Esophagus muscularis mucosa (tissue), 4 donors: ENCODE measurements around the gene XRN1. TPM values are rescaled to one million over a fixed set of nuclear protein-coding genes. Genes with fewer than 3 reads are reported as not detected.
"Not testable (repeated sequence)": the region's sequence is repeated elsewhere in the genome, so short reads cannot be mapped to it uniquely, and the experiment has no call there.

Experiments used
- DNase-seq: peaks from one replicate; pipeline ENCODE4 v3.0.0-alpha.2; 2017; ENCODE audit errors: extremely low spot score
- H3K27ac ChIP-seq, 4 donors: fragments of 200-600 bp; sonication (generic); replicated peaks in 1 of 4; 1 replicate in 3 of 4; 2 replicates in 1 of 4; pipeline ENCODE4 v1.5.1; 2016 to 2019; ENCODE audit warnings: mild to moderate bottlenecking in 1 of 4
- H3K27me3 ChIP-seq, 4 donors: fragments of 200-600 bp; sonication (generic); one replicate each; pipeline versions ENCODE4 v1.5.1 to v1.6.0; 2016 to 2019
- H3K36me3 ChIP-seq, 4 donors: fragments of 200-600 bp; sonication (generic); one replicate each; pipeline ENCODE4 v1.5.1; 2016 to 2019
- H3K4me1 ChIP-seq, 4 donors: fragments of 200-600 bp; sonication (generic); one replicate each; pipeline ENCODE4 v1.5.1; 2016 to 2019
- H3K4me3 ChIP-seq, 4 donors: fragments of 200-600 bp; sonication (generic); 1 replicate in 2 of 4; 2 replicates in 2 of 4; pipeline ENCODE4 v1.5.1; 2016 to 2019; ENCODE audit warnings: mild to moderate bottlenecking in 4 of 4, moderate library complexity in 1 of 4
- H3K9me3 ChIP-seq, 4 donors: fragments of 200-600 bp; sonication (generic); 1 replicate in 3 of 4; 2 replicates in 1 of 4; pipeline ENCODE4 v1.5.1; 2016 to 2019
- CTCF ChIP-seq, 3 experiments: fragments of 200-600 bp in 2 of 3; fragments of 450-650 bp in 1 of 3; sonication (generic) in 2 of 3; IDR thresholded peaks; one replicate each; pipeline ENCODE4 v1.5.1; 2017 to 2019; ENCODE audit warnings: antibody characterized with exemption in 3 of 3, mild to moderate bottlenecking in 2 of 3, moderate library complexity in 1 of 3
- EP300 ChIP-seq: sonication (generic); formaldehyde crosslinking; IDR thresholded peaks from one replicate; pipeline ENCODE4 v1.6.1; 2017; ENCODE audit warnings: antibody characterized with exemption
- POLR2A ChIP-seq: fragments of 450-650 bp; IDR thresholded peaks from one replicate; pipeline ENCODE4 v1.6.1; 2017; ENCODE audit warnings: antibody characterized with exemption, moderate library complexity, mild to moderate bottlenecking, low read depth
- POLR2AphosphoS5 ChIP-seq, 2 donors: sonication (generic); formaldehyde crosslinking; IDR thresholded peaks; one replicate each; pipeline ENCODE4 v1.6.1; 2017; ENCODE audit warnings: antibody characterized with exemption in 2 of 2
- WGBS: methylation state at CpG from one replicate; pipeline ENCODE4 v1.1.5; 2018; 5-methylcytosine and 5-hydroxymethylcytosine counted together
- intact Hi-C: fragments of 100-400 bp; cut with DNase I; formaldehyde crosslinking; loops from one replicate; pipeline ENCODE4 v1.15.1; 2023
- total RNA-seq, 4 donors: library from RNA; depleted of rRNA; stranded (reverse); fragments of >200 nt; gene quantifications; one replicate each; pipeline versions ENCODE4 v1.1.0 to v1.2.1, GENCODE V29; 2016

The XRN1 gene
- total RNA-seq, 4 donors from 2014 or later, result 31.4 to 40.7 (median 34.9) TPM

GRCh38 chr3:142348460-142348859 is 99.4 kb downstream of the XRN1 start:
- peaks cover 20 to 89% (median 51%) of the 10 kb centered on the region in 4 donors for H3K36me3 ChIP-seq
- intact Hi-C loops, result no loop called here
- TF ChIP-seq POLR2AphosphoS5 (IDR thresholded peaks at IDR 0.05) (no peak), CTCF (IDR thresholded peaks at IDR 0.05) (no peak)
- no peaks in the 10 kb centered on the region for H3K27me3 ChIP-seq
- no peaks in the 10 kb centered on the region for H3K4me1 ChIP-seq
- WGBS, result 78% methylated on average over 1 of the region's 1 CpG
- H3K9me3 ChIP-seq, result no peaks in the 10 kb centered on the region
- H3K27ac ChIP-seq, result no peak overlapping the region
- DNase-seq, result no peak
- H3K4me3 ChIP-seq, result no peak overlapping the region

GRCh38 chr3:142337994-142338393 is 109.8 kb downstream of the XRN1 start:
- Histone ChIP-seq H3K36me3 (peaks cover 6 to 68% (median 49%) of the 10 kb centered on the region in 4 donors), H3K4me3 (no peak overlapping the region), H3K27me3 (no peaks in the 10 kb centered on the region), H3K4me1 (no peaks in the 10 kb centered on the region), H3K9me3 (no peaks in the 10 kb centered on the region), H3K27ac (no peak overlapping the region)
- intact Hi-C loops, result no loop called here
- DNase-seq, result no peak
- TF ChIP-seq EP300 (no peak), POLR2AphosphoS5 (IDR thresholded peaks at IDR 0.05) (no peak), POLR2A (no peak), CTCF (IDR thresholded peaks at IDR 0.05) (no peak)
- WGBS, result 87% methylated on average over 3 of the region's 3 CpGs

GRCh38 chr3:142332390-142332789 is 115.4 kb downstream of the XRN1 start:
- intact Hi-C loops, result no loop called here
- Histone ChIP-seq H3K27ac (no peak overlapping the region), H3K4me3 (no peak overlapping the region), H3K4me1 (no peaks in the 10 kb centered on the region), H3K36me3 (peaks cover 12 to 78% (median 54%) of the 10 kb centered on the region in 4 donors), H3K27me3 (no peaks in the 10 kb centered on the region), H3K9me3 (no peaks in the 10 kb centered on the region)
- 98% methylated on average over 2 of the region's 2 CpGs for WGBS
- DNase-seq, result no peak
- TF ChIP-seq POLR2AphosphoS5 (IDR thresholded peaks at IDR 0.05) (no peak), POLR2A (no peak), EP300 (no peak), CTCF (IDR thresholded peaks at IDR 0.05) (no peak)

- DNase-seq, H3K9me3 ChIP-seq, H3K27ac ChIP-seq, H3K27me3 ChIP-seq, H3K4me3 ChIP-seq, intact Hi-C loops, H3K4me1 ChIP-seq: not testable (repeated sequence)
- H3K36me3 ChIP-seq, result peaks cover 0 to 36% (median 14%) of the 10 kb centered on the region in 4 donors
- WGBS, result 100% methylated on average over 1 of the region's 1 CpG
Measured at GRCh38 chr3:142324275-142324953, 123.4 kb downstream of the XRN1 start.

GRCh38 chr3:142319912-142320311 is 127.9 kb downstream of the XRN1 start:
- H3K27ac ChIP-seq, result no peak overlapping the region
- peaks cover 14 to 35% (median 18%) of the 10 kb centered on the region in 4 donors for H3K36me3 ChIP-seq
- no peaks in the 10 kb centered on the region for H3K4me1 ChIP-seq
- TF ChIP-seq POLR2AphosphoS5 (IDR thresholded peaks at IDR 0.05) (no peak), POLR2A (no peak), EP300 (no peak), CTCF (IDR thresholded peaks at IDR 0.05) (no peak)
- intact Hi-C loops, result no loop called here
- H3K27me3 ChIP-seq, result no peaks in the 10 kb centered on the region
- no peaks in the 10 kb centered on the region for H3K9me3 ChIP-seq
- H3K4me3 ChIP-seq, result no peak overlapping the region
- 100% methylated on average over 3 of the region's 3 CpGs for WGBS
- DNase-seq, result no peak
